ENCODE measurements around the gene FAP. TPM values are rescaled to one million over a fixed set of nuclear protein-coding genes. Genes with fewer than 3 reads are reported as not detected.

Gene FAP, protein sequence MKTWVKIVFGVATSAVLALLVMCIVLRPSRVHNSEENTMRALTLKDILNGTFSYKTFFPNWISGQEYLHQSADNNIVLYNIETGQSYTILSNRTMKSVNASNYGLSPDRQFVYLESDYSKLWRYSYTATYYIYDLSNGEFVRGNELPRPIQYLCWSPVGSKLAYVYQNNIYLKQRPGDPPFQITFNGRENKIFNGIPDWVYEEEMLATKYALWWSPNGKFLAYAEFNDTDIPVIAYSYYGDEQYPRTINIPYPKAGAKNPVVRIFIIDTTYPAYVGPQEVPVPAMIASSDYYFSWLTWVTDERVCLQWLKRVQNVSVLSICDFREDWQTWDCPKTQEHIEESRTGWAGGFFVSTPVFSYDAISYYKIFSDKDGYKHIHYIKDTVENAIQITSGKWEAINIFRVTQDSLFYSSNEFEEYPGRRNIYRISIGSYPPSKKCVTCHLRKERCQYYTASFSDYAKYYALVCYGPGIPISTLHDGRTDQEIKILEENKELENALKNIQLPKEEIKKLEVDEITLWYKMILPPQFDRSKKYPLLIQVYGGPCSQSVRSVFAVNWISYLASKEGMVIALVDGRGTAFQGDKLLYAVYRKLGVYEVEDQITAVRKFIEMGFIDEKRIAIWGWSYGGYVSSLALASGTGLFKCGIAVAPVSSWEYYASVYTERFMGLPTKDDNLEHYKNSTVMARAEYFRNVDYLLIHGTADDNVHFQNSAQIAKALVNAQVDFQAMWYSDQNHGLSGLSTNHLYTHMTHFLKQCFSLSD
- total RNA-seq (89.1 TPM), polyA plus RNA-seq (ENCODE audit: insufficient read depth in 1 of 8, insufficient read length in 8 of 8, low replicate concordance in 1 of 8) (100 to 1,000 TPM in 1 of 8 donors, 10 to 100 TPM in 7; 66.8 to 103 (median 86.4) TPM)
- long read RNA-seq, donor 1, transcript FAP-201 (26 exons, 2,780 nt): major isoform, 6 of 13 reads
- long read RNA-seq, donor 1, partial matches to known transcripts: 5 of 13 reads
- long read RNA-seq, donor 1, other reads (novel, unspliced or antisense): 0 of 13 reads
- long read RNA-seq, donor 2: 0 reads
- long read RNA-seq, donor 3, transcript FAP-201 (26 exons, 2,780 nt): major isoform, 5 of 6 reads
- long read RNA-seq, donor 3, partial matches to known transcripts: 0 of 6 reads
- long read RNA-seq, donor 3, other reads (novel, unspliced or antisense): 0 of 6 reads
- long read RNA-seq, donor 4, transcript FAP-201 (26 exons, 2,780 nt): major isoform, 5 of 7 reads
- long read RNA-seq, donor 4, partial matches to known transcripts: 0 of 7 reads
- long read RNA-seq, donor 4, other reads (novel, unspliced or antisense): 0 of 7 reads
- long read RNA-seq, donor 5, transcript FAP-201 (26 exons, 2,780 nt): major isoform, 22 of 45 reads
- long read RNA-seq, donor 5, partial matches to known transcripts: 21 of 45 reads
- long read RNA-seq, donor 5, other reads (novel, unspliced or antisense): 0 of 45 reads
- long read RNA-seq, donor 6, transcript FAP-201 (26 exons, 2,780 nt): major isoform, 14 of 34 reads
- long read RNA-seq, donor 6, partial matches to known transcripts: 18 of 34 reads
- long read RNA-seq, donor 6, other reads (novel, unspliced or antisense): 0 of 34 reads
- long read RNA-seq, donor 7, transcript FAP-201 (26 exons, 2,780 nt): major isoform, 5 of 49 reads
- long read RNA-seq, donor 7, partial matches to known transcripts: 41 of 49 reads
- long read RNA-seq, donor 7, other reads (novel, unspliced or antisense): 0 of 49 reads
- long read RNA-seq, donor 8, transcript FAP-201 (26 exons, 2,780 nt): major isoform, 12 of 23 reads
- long read RNA-seq, donor 8, partial matches to known transcripts: 9 of 23 reads
- long read RNA-seq, donor 8, other reads (novel, unspliced or antisense): 0 of 23 reads
- long read RNA-seq, donor 9, transcript FAP-201 (26 exons, 2,780 nt): major isoform, 8 of 18 reads
- long read RNA-seq, donor 9, partial matches to known transcripts: 8 of 18 reads
- long read RNA-seq, donor 9, other reads (novel, unspliced or antisense): 0 of 18 reads
- long read RNA-seq, donor 10, transcript FAP-201 (26 exons, 2,780 nt): major isoform, 19 of 58 reads
- long read RNA-seq, donor 10, transcript FAP-210 (5 exons, 2,411 nt): minor isoform, 5 of 58 reads
- long read RNA-seq, donor 10, partial matches to known transcripts: 32 of 58 reads
- long read RNA-seq, donor 10, other reads (novel, unspliced or antisense): 0 of 58 reads
- long read RNA-seq, donor 11, partial matches to known transcripts: 21 of 27 reads
- long read RNA-seq, donor 11, other reads (novel, unspliced or antisense): 0 of 27 reads

DNA sequence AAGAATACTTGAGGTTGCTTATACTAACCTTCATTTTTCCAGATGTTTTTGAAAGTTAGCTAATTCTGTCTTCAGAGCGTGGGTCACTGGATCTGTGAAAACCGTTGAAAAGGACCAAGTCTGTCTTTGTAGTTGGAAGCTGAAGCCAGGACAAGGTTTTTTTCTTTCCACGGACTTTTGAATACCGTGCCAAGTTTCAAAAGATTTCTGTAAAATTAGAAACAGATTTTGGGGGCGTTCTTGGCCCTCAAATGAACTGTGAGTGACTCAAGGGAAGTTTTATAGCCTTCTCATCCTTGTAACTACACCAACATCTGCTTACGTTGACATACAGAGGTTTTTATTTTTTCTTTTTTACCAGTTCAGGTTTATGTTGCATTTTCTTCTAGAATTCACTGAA, at the start of gene FAP:
FAP (minus strand) TSS at position 152 of the 400 bp plus-strand sequence; CDS start at position 34, 118 bp downstream.
- H3K27me3 ChIP-seq (ENCODE audit: control insufficient read depth, insufficient read depth, low read length): no peaks in the 10 kb centered on the region
- DNase-seq: peak; percentile 98
- H3K4me3 ChIP-seq (ENCODE audit: low read length): peak within 1 kb of the TSS; percentile 48
- peak within 1 kb of the TSS; percentile 90 for H3K27ac ChIP-seq (ENCODE audit: low read length)
- WGBS (ENCODE audit: insufficient coverage): no CpG with 5 or more reads among the region's 6 CpGs
- H3K9me3 ChIP-seq (replicated peaks; ENCODE audit: control insufficient read depth, low read depth, low read length): no peaks in the 10 kb centered on the region
- peaks cover 9% of the 10 kb centered on the region for H3K4me1 ChIP-seq (ENCODE audit: control insufficient read depth, insufficient read depth, low read length)
- H3K36me3 ChIP-seq (ENCODE audit: control insufficient read depth, insufficient read depth, low read length): no peaks in the 10 kb centered on the region

GRCh38 chr2:162291748-162292147, 48.5 kb upstream of the FAP start:
- Histone ChIP-seq H3K36me3 (ENCODE audit: control insufficient read depth, insufficient read depth, low read length) (peaks cover 4% of the 10 kb centered on the region), H3K4me1 (ENCODE audit: control insufficient read depth, insufficient read depth, low read length) (no peaks in the 10 kb centered on the region), H3K9me3 (replicated peaks; ENCODE audit: control insufficient read depth, low read depth, low read length) (no peaks in the 10 kb centered on the region), H3K27ac (ENCODE audit: low read length) (no peak overlapping the region), H3K27me3 (ENCODE audit: control insufficient read depth, insufficient read depth, low read length) (no peaks in the 10 kb centered on the region), H3K4me3 (ENCODE audit: low read length) (no peak overlapping the region)
- DNase-seq: no peak
- no CpG with 5 or more reads among the region's 3 CpGs for WGBS (ENCODE audit: insufficient coverage)

GRCh38 chr2:162282765-162283425, 39.6 kb upstream of the FAP start:
- Histone ChIP-seq H3K27ac (ENCODE audit: low read length) (no peak overlapping the region), H3K36me3 (ENCODE audit: control insufficient read depth, insufficient read depth, low read length) (peaks cover 4% of the 10 kb centered on the region), H3K9me3 (replicated peaks; ENCODE audit: control insufficient read depth, low read depth, low read length) (no peaks in the 10 kb centered on the region), H3K27me3 (ENCODE audit: control insufficient read depth, insufficient read depth, low read length) (no peaks in the 10 kb centered on the region), H3K4me1 (ENCODE audit: control insufficient read depth, insufficient read depth, low read length) (no peaks in the 10 kb centered on the region), H3K4me3 (ENCODE audit: low read length) (no peak overlapping the region)
- 71% methylated on average over 1 of the region's 4 CpGs for WGBS (ENCODE audit: insufficient coverage)
- no peak for DNase-seq

GRCh38 chr2:162280654-162281053, 37.4 kb upstream of the FAP start:
- no peak overlapping the region for H3K27ac ChIP-seq (ENCODE audit: low read length)
- no peaks in the 10 kb centered on the region for H3K9me3 ChIP-seq (replicated peaks; ENCODE audit: control insufficient read depth, low read depth, low read length)
- no peaks in the 10 kb centered on the region for H3K4me1 ChIP-seq (ENCODE audit: control insufficient read depth, insufficient read depth, low read length)
- no peak for DNase-seq
- peaks cover 7% of the 10 kb centered on the region for H3K36me3 ChIP-seq (ENCODE audit: control insufficient read depth, insufficient read depth, low read length)
- no peaks in the 10 kb centered on the region for H3K27me3 ChIP-seq (ENCODE audit: control insufficient read depth, insufficient read depth, low read length)
- WGBS (ENCODE audit: insufficient coverage): no CpG with 5 or more reads among the region's 1 CpG
- H3K4me3 ChIP-seq (ENCODE audit: low read length): no peak overlapping the region

DNA sequence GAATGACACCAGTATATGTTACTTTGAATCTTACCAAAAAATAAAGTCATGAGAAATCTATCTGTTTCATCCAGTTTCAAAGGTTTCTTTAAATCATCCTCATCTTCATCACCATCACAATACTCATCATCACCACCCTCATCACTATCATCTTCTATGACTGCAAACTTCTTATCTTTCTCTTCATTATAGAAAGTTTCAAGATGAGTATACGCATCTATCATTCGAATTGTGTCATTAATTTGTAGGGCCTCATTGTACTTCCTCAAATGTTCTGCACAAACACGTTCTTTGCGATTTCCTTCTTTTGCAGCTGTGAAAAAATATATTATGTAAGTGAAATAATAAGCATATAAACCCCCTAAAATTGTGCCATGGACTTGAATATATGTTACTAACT, 34.1 kb upstream of the FAP start:
- no peaks in the 10 kb centered on the region for H3K4me1 ChIP-seq (ENCODE audit: control insufficient read depth, insufficient read depth, low read length)
- no peak overlapping the region for H3K4me3 ChIP-seq (ENCODE audit: low read length)
- H3K36me3 ChIP-seq (ENCODE audit: control insufficient read depth, insufficient read depth, low read length): peaks cover 6% of the 10 kb centered on the region
- no peak overlapping the region for H3K27ac ChIP-seq (ENCODE audit: low read length)
- no peak for DNase-seq
- no peaks in the 10 kb centered on the region for H3K9me3 ChIP-seq (replicated peaks; ENCODE audit: control insufficient read depth, low read depth, low read length)
- WGBS (ENCODE audit: insufficient coverage): no CpG with 5 or more reads among the region's 4 CpGs
- H3K27me3 ChIP-seq (ENCODE audit: control insufficient read depth, insufficient read depth, low read length): no peaks in the 10 kb centered on the region

GRCh38 chr2:162267996-162268395, 24.8 kb upstream of the FAP start:
- no peak overlapping the region for H3K4me3 ChIP-seq (ENCODE audit: low read length)
- peak; percentile 66 for DNase-seq
- peaks cover 7% of the 10 kb centered on the region for H3K4me1 ChIP-seq (ENCODE audit: control insufficient read depth, insufficient read depth, low read length)
- no peaks in the 10 kb centered on the region for H3K27me3 ChIP-seq (ENCODE audit: control insufficient read depth, insufficient read depth, low read length)
- H3K27ac ChIP-seq (ENCODE audit: low read length): no peak overlapping the region
- WGBS (ENCODE audit: insufficient coverage): no CpG with 5 or more reads among the region's 1 CpG
- H3K36me3 ChIP-seq (ENCODE audit: control insufficient read depth, insufficient read depth, low read length): peaks cover 12% of the 10 kb centered on the region
- no peaks in the 10 kb centered on the region for H3K9me3 ChIP-seq (replicated peaks; ENCODE audit: control insufficient read depth, low read depth, low read length)

GRCh38 chr2:162267496-162267895, 24.3 kb upstream of the FAP start:
- WGBS (ENCODE audit: insufficient coverage): no CpG with 5 or more reads among the region's 5 CpGs
- H3K4me1 ChIP-seq (ENCODE audit: control insufficient read depth, insufficient read depth, low read length): peaks cover 7% of the 10 kb centered on the region
- H3K4me3 ChIP-seq (ENCODE audit: low read length): no peak overlapping the region
- no peak overlapping the region for H3K27ac ChIP-seq (ENCODE audit: low read length)
- no peaks in the 10 kb centered on the region for H3K9me3 ChIP-seq (replicated peaks; ENCODE audit: control insufficient read depth, low read depth, low read length)
- peaks cover 10% of the 10 kb centered on the region for H3K36me3 ChIP-seq (ENCODE audit: control insufficient read depth, insufficient read depth, low read length)
- DNase-seq: peak; percentile 50
- H3K27me3 ChIP-seq (ENCODE audit: control insufficient read depth, insufficient read depth, low read length): no peaks in the 10 kb centered on the region

- peaks cover 2% of the 10 kb centered on the region for H3K36me3 ChIP-seq (ENCODE audit: control insufficient read depth, insufficient read depth, low read length)
These were observed 23.2 kb upstream of the FAP start for GRCh38 chr2:162266460-162266760.

More at GRCh38 chr2:162266460-162266760, 23.2 kb upstream of the FAP start:
- 13% methylated on average over 1 of the region's 1 CpG for WGBS (ENCODE audit: insufficient coverage)
- DNase-seq: peak; percentile 95
- no peaks in the 10 kb centered on the region for H3K27me3 ChIP-seq (ENCODE audit: control insufficient read depth, insufficient read depth, low read length)
- H3K9me3 ChIP-seq (replicated peaks; ENCODE audit: control insufficient read depth, low read depth, low read length): no peaks in the 10 kb centered on the region
- peaks cover 9% of the 10 kb centered on the region for H3K4me1 ChIP-seq (ENCODE audit: control insufficient read depth, insufficient read depth, low read length)
- H3K27ac ChIP-seq (ENCODE audit: low read length): peak overlapping the region; percentile 81
- H3K4me3 ChIP-seq (ENCODE audit: low read length): no peak overlapping the region

Measured in muscle of leg (tissue), 16 donors.